IMR-90 (cell line): Measurements from ENCODE around the gene USPL1. TPM values are rescaled to one million over a fixed set of nuclear protein-coding genes. Genes with fewer than 3 reads are reported as not detected.

Experiments used
- ATAC-seq: fragments of 200-7000 bp; cut with Tn5 transposase; 2 replicates; pipeline ENCODE4 v1.9.1; 2020; ENCODE audit warnings: low read depth, mild to moderate bottlenecking, moderate library complexity
- BruUV-seq: library from RNA; stranded (reverse); fragments of 400-500 nt; replicated peaks from 2 replicates; lab custom pipeline; 2021; lab: Mats Ljungman, UMichigan
- CTCF ChIA-PET: fragments of 300-600 bp; formaldehyde crosslinking; extraction: SDS; loops from one replicate; lab custom pipeline; 2021; ENCODE audit warnings: antibody characterized with exemption; lab: Yijun Ruan, JAX
- POLR2A ChIA-PET: fragments of 300-600 bp; sonication (Branson Sonifier 250); formaldehyde crosslinking; loops from one replicate; lab custom pipeline; 2022; ENCODE audit warnings: antibody characterized with exemption; ENCODE audit not compliant: unreplicated experiment; lab: Charles Lee
- DNase-seq: peaks from one replicate; pipeline ENCODE4 v3.0.0; 2013
- H2AFZ ChIP-seq: replicated peaks from 2 replicates; pipeline ENCODE3; 2013; ENCODE audit warnings: low read length, mild to moderate bottlenecking; ENCODE audit not compliant: poor library complexity
- H2AK5ac ChIP-seq: 2 replicates; pipeline ENCODE4 v1.6.1; 2013; ENCODE audit warnings: low read depth, low read length, inconsistent platforms
- H2AK9ac ChIP-seq: replicated peaks from 2 replicates; pipeline ENCODE3; 2013; ENCODE audit warnings: mild to moderate bottlenecking, low read depth, low read length, moderate library complexity; ENCODE audit not compliant: poor library complexity
- H2BK120ac ChIP-seq: 2 replicates; pipeline ENCODE4 v1.6.1; 2013; ENCODE audit warnings: low read depth, low read length, inconsistent platforms
- H2BK15ac ChIP-seq: 3 replicates; pipeline ENCODE4 v1.6.1; 2013; ENCODE audit warnings: low read depth, low read length, inconsistent platforms
- H2BK20ac ChIP-seq: 2 replicates; pipeline ENCODE4 v1.6.1; 2013; ENCODE audit warnings: low read depth, mild to moderate bottlenecking, inconsistent platforms, low read length, moderate library complexity
- H2BK5ac ChIP-seq: 2 replicates; pipeline ENCODE4 v1.6.1; 2013; ENCODE audit warnings: mild to moderate bottlenecking, low read depth, low read length, inconsistent platforms; ENCODE audit not compliant: poor library complexity, severe bottlenecking
- H3K14ac ChIP-seq: replicated peaks from 2 replicates; pipeline ENCODE4 v1.6.1; 2013; ENCODE audit warnings: low read depth, low read length, inconsistent platforms
- H3K18ac ChIP-seq: 2 replicates; pipeline ENCODE4 v1.6.1; 2013; ENCODE audit warnings: low read depth, low read length, control low read depth
- H3K23ac ChIP-seq: 2 replicates; pipeline ENCODE4 v1.6.1; 2013; ENCODE audit warnings: low read depth, low read length, inconsistent platforms
- H3K27ac ChIP-seq: 2 replicates; pipeline ENCODE4 v1.5.1; 2013; ENCODE audit warnings: mild to moderate bottlenecking, control low read depth, low read length; ENCODE audit not compliant: insufficient read depth
- H3K27me3 ChIP-seq: 2 replicates; pipeline ENCODE4 v1.6.1; 2013; ENCODE audit warnings: low read length; ENCODE audit not compliant: control insufficient read depth, insufficient read depth
- H3K36me3 ChIP-seq: 2 replicates; pipeline ENCODE4 v1.6.1; 2013; ENCODE audit warnings: low read length, mixed read lengths; ENCODE audit not compliant: control insufficient read depth, insufficient read depth
- H3K4ac ChIP-seq: 2 replicates; pipeline ENCODE4 v1.6.1; 2013; ENCODE audit warnings: low read depth, low read length, inconsistent platforms
- H3K4me1 ChIP-seq: 2 replicates; pipeline ENCODE4 v1.6.1; 2013; ENCODE audit warnings: low read length, mixed read lengths; ENCODE audit not compliant: control insufficient read depth, insufficient read depth
- H3K4me2 ChIP-seq: 2 replicates; pipeline ENCODE4 v1.6.1; 2013; ENCODE audit warnings: low read depth, mild to moderate bottlenecking, control low read depth, low read length, moderate library complexity
- H3K4me3 ChIP-seq: 2 replicates; pipeline ENCODE4 v1.5.1; 2013; ENCODE audit warnings: low read depth, mild to moderate bottlenecking, control low read depth, low read length, moderate library complexity; ENCODE audit not compliant: insufficient read depth
- H3K56ac ChIP-seq: 2 replicates; pipeline ENCODE4 v1.6.1; 2013; ENCODE audit warnings: low read length, inconsistent platforms; ENCODE audit not compliant: insufficient read depth; ENCODE audit errors: extremely low read depth
- H3K79me1 ChIP-seq, 2 experiments: 2 replicates each; pipeline ENCODE4 v1.6.1; 2013; ENCODE audit warnings: low read length in 2 of 2, inconsistent platforms in 1 of 2, low read depth in 1 of 2
- H3K9ac ChIP-seq: 2 replicates; pipeline ENCODE4 v1.6.1; 2013; ENCODE audit warnings: low read depth, low read length, control low read depth
- H3K9me1 ChIP-seq: 2 replicates; pipeline ENCODE4 v1.6.1; 2013; ENCODE audit warnings: low read length, inconsistent platforms; ENCODE audit not compliant: insufficient read depth
- H3K9me3 ChIP-seq: 2 replicates; pipeline ENCODE4 v1.6.1; 2013; ENCODE audit warnings: low read length; ENCODE audit not compliant: control insufficient read depth, insufficient read depth
- H4K20me1 ChIP-seq: 2 replicates; pipeline ENCODE4 v1.6.1; 2013; ENCODE audit warnings: low read length, inconsistent platforms; ENCODE audit not compliant: insufficient read depth
- H4K5ac ChIP-seq: 2 replicates; pipeline ENCODE4 v1.6.1; 2013; ENCODE audit warnings: mild to moderate bottlenecking, low read depth, low read length, control low read depth
- H4K8ac ChIP-seq, 2 experiments: 2 replicates each; pipeline ENCODE4 v1.6.1; 2013; ENCODE audit warnings: low read depth in 2 of 2, low read length in 2 of 2, control low read depth in 1 of 2, inconsistent platforms in 1 of 2
- H4K91ac ChIP-seq: 2 replicates; pipeline ENCODE4 v1.6.1; 2013; ENCODE audit warnings: low read depth, low read length, inconsistent platforms; ENCODE audit not compliant: insufficient read depth
- BHLHE40 ChIP-seq: fragments of 150-350 bp; IDR thresholded peaks from 2 replicates; pipeline ENCODE4 v1.6.1; 2016; ENCODE audit warnings: mild to moderate bottlenecking, low read depth, low read length
- CEBPB ChIP-seq: IDR thresholded peaks from 2 replicates; pipeline ENCODE4 v1.6.1; 2012; ENCODE audit warnings: low read depth, low read length, improper control_type of control experiment
- CHD1 ChIP-seq: IDR thresholded peaks from 2 replicates; pipeline ENCODE4 v1.6.1; 2012; ENCODE audit warnings: low read depth, low read length, improper control_type of control experiment
- MAFK ChIP-seq: IDR thresholded peaks from 2 replicates; pipeline ENCODE4 v1.6.1; 2012; ENCODE audit warnings: low read depth, low read length, improper control_type of control experiment
- MAZ ChIP-seq: IDR thresholded peaks from 2 replicates; pipeline ENCODE4 v1.6.1; 2012; ENCODE audit warnings: low read depth, mild to moderate bottlenecking, low read length, improper control_type of control experiment, moderate library complexity, borderline replicate concordance
- MXI1 ChIP-seq: IDR thresholded peaks from 2 replicates; pipeline ENCODE4 v1.6.1; 2012; ENCODE audit warnings: low read depth, mild to moderate bottlenecking, low read length, moderate library complexity, borderline replicate concordance
- NFE2L2 ChIP-seq: fragments of 150-350 bp; IDR thresholded peaks from 2 replicates; pipeline ENCODE4 v1.6.1; 2016; ENCODE audit warnings: low read depth, mild to moderate bottlenecking, low read length
- POLR2A ChIP-seq: IDR thresholded peaks from 2 replicates; pipeline ENCODE4 v1.6.1; 2012; ENCODE audit warnings: mild to moderate bottlenecking, low read depth, low read length
- RAD21 ChIP-seq: IDR thresholded peaks from 2 replicates; pipeline ENCODE4 v1.6.1; 2012; ENCODE audit warnings: low read length, improper control_type of control experiment
- RCOR1 ChIP-seq: IDR thresholded peaks from 2 replicates; pipeline ENCODE4 v1.6.1; 2012; ENCODE audit warnings: mild to moderate bottlenecking, low read length, improper control_type of control experiment; ENCODE audit not compliant: insufficient replicate concordance
- RFX5 ChIP-seq: IDR thresholded peaks from 2 replicates; pipeline ENCODE4 v1.8.0; 2012; ENCODE audit warnings: low read depth, mild to moderate bottlenecking, low read length, moderate library complexity
- SMC3 ChIP-seq: fragments of 150-350 bp; IDR thresholded peaks from 2 replicates; pipeline ENCODE4 v1.6.1; 2016; ENCODE audit warnings: low read depth, mild to moderate bottlenecking, antibody characterized with exemption, low read length, moderate library complexity
- WGBS, 2 experiments: methylation state at CpG; one replicate each; pipeline versions ENCODE4 v1.1.5 to v1.1.7; 2013; ENCODE audit warnings: missing lambda C conversion rate in 2 of 2; ENCODE audit not compliant: insufficient read length in 1 of 2; ENCODE audit errors: extremely low coverage in 2 of 2; 5-methylcytosine and 5-hydroxymethylcytosine counted together
- dilution Hi-C: fragments of 300-500 bp; cut with HindIII; formaldehyde crosslinking; loops from one replicate; pipeline ENCODE4 v1.14.3; 2018; ENCODE audit warnings: low sequenced_read_pairs; ENCODE audit not compliant: unreplicated experiment
- in situ Hi-C: fragments of 300-500 bp; cut with MboI; formaldehyde crosslinking; loops from 3 replicates; pipeline ENCODE4 v1.14.3; 2019; ENCODE audit warnings: low sequenced_read_pairs, inconsistent platforms, mixed read lengths
- intact Hi-C: fragments of 100-400 bp; cut with micrococcal nuclease; formaldehyde crosslinking; loops from 2 replicates; pipeline ENCODE4 v1.10.0; 2022
- polyA plus RNA-seq, 3 experiments: library from polyadenylated mRNA; depleted of rRNA; stranded (reverse); fragments of >200 nt; gene quantifications; 2 replicates each; pipeline ENCODE4 v1.2.3, GENCODE V29; 2012; ENCODE audit warnings: low replicate concordance in 1 of 3
- total RNA-seq: library from RNA; depleted of rRNA; stranded (reverse); fragments of >200 nt; gene quantifications from 2 replicates; pipeline ENCODE4 v1.2.3, GENCODE V29; 2012
- TF ChIP-seq, protein P1 (sequence below): fragments of 150-350 bp; IDR thresholded peaks from 2 replicates; pipeline ENCODE4 v1.6.1; 2016; ENCODE audit warnings: low read depth, mild to moderate bottlenecking, low read length, moderate library complexity, borderline replicate concordance
- TF ChIP-seq, protein P2 (sequence below): conservative IDR thresholded peaks from 2 replicates; pipeline ENCODE4 v1.5.1; 2012; ENCODE audit warnings: mild to moderate bottlenecking, low read depth, low read length, improper control_type of control experiment

The USPL1 gene
- total and polyA plus RNA-seq, 2 of the 4 experiments (the other 2 are of a cell fraction) = 12.1 to 15.4 TPM

DNA sequence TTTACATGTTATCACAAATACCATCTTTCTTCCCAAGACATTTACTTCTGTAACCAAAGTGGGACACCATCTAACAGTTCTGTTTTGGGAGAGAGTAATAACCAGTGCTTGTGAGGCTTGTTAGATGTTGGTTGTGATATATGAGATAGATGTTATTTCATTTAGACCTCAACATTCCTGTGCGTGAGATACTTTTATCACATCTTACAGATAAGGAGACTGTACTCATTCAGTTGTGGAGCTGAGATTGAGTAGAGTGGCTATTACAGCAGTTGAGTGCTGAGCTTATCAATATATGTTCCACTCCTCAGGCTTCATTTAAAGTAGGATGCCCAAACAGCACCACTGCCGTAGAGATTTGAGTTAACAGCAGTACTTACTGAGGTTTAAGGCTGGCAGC is 43.1 kb downstream of the USPL1 start:
- in situ Hi-C loops = no loop called here
- peaks cover 3% of the 10 kb centered on the region for H3K9me1 ChIP-seq
- H3K79me1 ChIP-seq = peaks cover 0 to 14% of the 10 kb centered on the region in 2 experiments; a peak in 2 of 4 replicates
- dilution Hi-C loops = no loop called here
- intact Hi-C loops = no loop called here
- H4K8ac ChIP-seq = no peak overlapping the region
- H3K14ac ChIP-seq = no peak overlapping the region
- ATAC-seq (no peak; the same call in 1 of the 2 replicates), DNase-seq (no peak)
- no peaks in the 10 kb centered on the region for H4K20me1 ChIP-seq
- TF ChIP-seq CHD1 (no peak), BHLHE40 (no peak), MAFK (no peak), RFX5 (no peak), MXI1 (no peak), RAD21 (no peak), NFE2L2 (no peak), CEBPB (no peak), RCOR1 (no peak), SMC3 (no peak), POLR2A (no peak), MAZ (no peak)
- TF ChIP-seq, protein P1, sequence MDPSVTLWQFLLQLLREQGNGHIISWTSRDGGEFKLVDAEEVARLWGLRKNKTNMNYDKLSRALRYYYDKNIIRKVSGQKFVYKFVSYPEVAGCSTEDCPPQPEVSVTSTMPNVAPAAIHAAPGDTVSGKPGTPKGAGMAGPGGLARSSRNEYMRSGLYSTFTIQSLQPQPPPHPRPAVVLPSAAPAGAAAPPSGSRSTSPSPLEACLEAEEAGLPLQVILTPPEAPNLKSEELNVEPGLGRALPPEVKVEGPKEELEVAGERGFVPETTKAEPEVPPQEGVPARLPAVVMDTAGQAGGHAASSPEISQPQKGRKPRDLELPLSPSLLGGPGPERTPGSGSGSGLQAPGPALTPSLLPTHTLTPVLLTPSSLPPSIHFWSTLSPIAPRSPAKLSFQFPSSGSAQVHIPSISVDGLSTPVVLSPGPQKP = no peak
- TF ChIP-seq, protein P2, sequence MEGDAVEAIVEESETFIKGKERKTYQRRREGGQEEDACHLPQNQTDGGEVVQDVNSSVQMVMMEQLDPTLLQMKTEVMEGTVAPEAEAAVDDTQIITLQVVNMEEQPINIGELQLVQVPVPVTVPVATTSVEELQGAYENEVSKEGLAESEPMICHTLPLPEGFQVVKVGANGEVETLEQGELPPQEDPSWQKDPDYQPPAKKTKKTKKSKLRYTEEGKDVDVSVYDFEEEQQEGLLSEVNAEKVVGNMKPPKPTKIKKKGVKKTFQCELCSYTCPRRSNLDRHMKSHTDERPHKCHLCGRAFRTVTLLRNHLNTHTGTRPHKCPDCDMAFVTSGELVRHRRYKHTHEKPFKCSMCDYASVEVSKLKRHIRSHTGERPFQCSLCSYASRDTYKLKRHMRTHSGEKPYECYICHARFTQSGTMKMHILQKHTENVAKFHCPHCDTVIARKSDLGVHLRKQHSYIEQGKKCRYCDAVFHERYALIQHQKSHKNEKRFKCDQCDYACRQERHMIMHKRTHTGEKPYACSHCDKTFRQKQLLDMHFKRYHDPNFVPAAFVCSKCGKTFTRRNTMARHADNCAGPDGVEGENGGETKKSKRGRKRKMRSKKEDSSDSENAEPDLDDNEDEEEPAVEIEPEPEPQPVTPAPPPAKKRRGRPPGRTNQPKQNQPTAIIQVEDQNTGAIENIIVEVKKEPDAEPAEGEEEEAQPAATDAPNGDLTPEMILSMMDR = no peak
- no peak overlapping the region for H2AFZ ChIP-seq
- no peak overlapping the region for H2BK15ac ChIP-seq
- no peak overlapping the region for H2AK5ac ChIP-seq
- H4K91ac ChIP-seq = no peak overlapping the region
- no peak overlapping the region for H3K4me3 ChIP-seq
- BruUV-seq = no TSS peak
- H3K4me1 ChIP-seq = no peaks in the 10 kb centered on the region
- H3K18ac ChIP-seq = no peak overlapping the region
- no peaks in the 10 kb centered on the region for H3K9me3 ChIP-seq
- no peak overlapping the region for H2BK120ac ChIP-seq
- no peak overlapping the region for H4K5ac ChIP-seq
- ChIA-PET POLR2A (no interaction called here), CTCF (no interaction called here)
- no peak overlapping the region for H3K9ac ChIP-seq
- no peak overlapping the region for H3K56ac ChIP-seq
- H3K4me2 ChIP-seq = no peak overlapping the region
- H2AK9ac ChIP-seq = no peak overlapping the region
- no peaks in the 10 kb centered on the region for H3K27me3 ChIP-seq
- H2BK20ac ChIP-seq = no peak overlapping the region
- H3K36me3 ChIP-seq = peaks cover 8% of the 10 kb centered on the region
- no peak overlapping the region for H3K23ac ChIP-seq
- H3K27ac ChIP-seq = no peak overlapping the region
- no CpG with 5 or more reads among the region's 2 CpGs for WGBS, 2 experiments
- H2BK5ac ChIP-seq = no peak overlapping the region
- no peak overlapping the region for H3K4ac ChIP-seq
